Endothelial cell of umbilical vein (primary cell): ENCODE results near the gene HEYL. TPM values are rescaled to one million over a fixed set of nuclear protein-coding genes. Genes with fewer than 3 reads are reported as not detected.

Experiments
- BruUV-seq: library from RNA; stranded (reverse); fragments of 400-500 nt; replicated peaks from 2 replicates; lab custom pipeline; 2021; lab: Mats Ljungman, UMichigan
- CTCF ChIA-PET: fragments of 300-600, 350-600 bp; sonication (Branson Sonifier 250); formaldehyde crosslinking; loops from one replicate; lab custom pipeline; 2021; ENCODE audit warnings: antibody characterized with exemption, inconsistent platforms; lab: Charles Lee
- POLR2A ChIA-PET: fragments of 300-600, 350-600 bp; sonication (Branson Sonifier 250); formaldehyde crosslinking; loops from one replicate; lab custom pipeline; 2021; ENCODE audit warnings: antibody characterized with exemption, inconsistent platforms; lab: Charles Lee
- DNase-seq: peaks from one replicate; pipeline ENCODE4 v3.0.0-alpha.2; 2011; ENCODE audit warnings: low read depth, low spot score
- FAIRE-seq: peaks from 2 replicates; lab custom pipeline; 2011; peaks lifted over from hg19 to GRCh38; lab: Jason Lieb, UNC
- H2AFZ ChIP-seq: 2 replicates; pipeline ENCODE4 v1.6.0; 2012; ENCODE audit warnings: low read depth, low read length, control low read depth, inconsistent platforms
- H3K27ac ChIP-seq: 2 replicates; pipeline ENCODE4 v1.5.1; 2011; ENCODE audit warnings: low read depth, mild to moderate bottlenecking, control low read depth, low read length, moderate library complexity; ENCODE audit not compliant: insufficient read depth
- H3K27me3 ChIP-seq, 2 experiments: 2 replicates each; pipeline versions ENCODE4 v1.6.0 to v1.6.1; 2011; ENCODE audit warnings: low read length in 2 of 2, mixed read lengths in 1 of 2; ENCODE audit not compliant: control insufficient read depth in 2 of 2, insufficient read depth in 2 of 2
- H3K36me3 ChIP-seq, 2 experiments: 2 replicates in 1 of 2; 3 replicates in 1 of 2; pipeline ENCODE4 v1.5.1; 2011; ENCODE audit warnings: low read length in 2 of 2, mild to moderate bottlenecking in 1 of 2, moderate library complexity in 1 of 2; ENCODE audit not compliant: control insufficient read depth in 2 of 2, insufficient read depth in 2 of 2; ENCODE audit errors: extremely low read depth in 1 of 2
- H3K4me1 ChIP-seq: 3 replicates; pipeline ENCODE4 v1.5.1; 2011; ENCODE audit warnings: mild to moderate bottlenecking, low read length; ENCODE audit not compliant: control insufficient read depth, insufficient read depth; ENCODE audit errors: extremely low read depth
- H3K4me2 ChIP-seq: 2 replicates; pipeline ENCODE4 v1.6.1; 2011; ENCODE audit warnings: low read length, control low read depth, mixed read lengths; ENCODE audit not compliant: insufficient read depth
- H3K4me3 ChIP-seq, 3 experiments: fragments of 200-600 bp in 1 of 3; sonication (generic), shearing (Covaris generic) in 1 of 3; replicated peaks in 1 of 3; 2 replicates each; pipeline ENCODE4 v1.5.1; 2011 to 2016; ENCODE audit warnings: control low read depth in 3 of 3, low read length in 3 of 3, mild to moderate bottlenecking in 2 of 3, inconsistent platforms in 1 of 3, low read depth in 1 of 3, moderate library complexity in 1 of 3; ENCODE audit not compliant: insufficient read depth in 1 of 3
- H3K79me2 ChIP-seq: 2 replicates; pipeline ENCODE4 v1.6.0; 2012; ENCODE audit warnings: low read length, inconsistent platforms; ENCODE audit not compliant: control insufficient read depth, insufficient read depth
- H3K9ac ChIP-seq: replicated peaks from 2 replicates; pipeline ENCODE3; 2011; ENCODE audit warnings: low read length, control low read depth; ENCODE audit not compliant: insufficient read depth; ENCODE audit errors: extremely low read depth
- H3K9me1 ChIP-seq: replicated peaks from 3 replicates; pipeline ENCODE4 v1.6.0; 2011; ENCODE audit warnings: mild to moderate bottlenecking, low read length; ENCODE audit not compliant: control insufficient read depth, insufficient read depth; ENCODE audit errors: extremely low read depth
- H3K9me3 ChIP-seq: replicated peaks from 2 replicates; pipeline ENCODE4 v1.5.1; 2012; ENCODE audit warnings: low read length, inconsistent platforms; ENCODE audit not compliant: control insufficient read depth, insufficient read depth
- H4K20me1 ChIP-seq: replicated peaks from 2 replicates; pipeline ENCODE3; 2011; ENCODE audit warnings: mild to moderate bottlenecking, low read length; ENCODE audit not compliant: control insufficient read depth, insufficient read depth; ENCODE audit errors: extremely low read depth
- CTCF ChIP-seq, 2 donors: IDR thresholded peaks; 1 replicate in 1 of 2; 2 replicates in 1 of 2; pipeline ENCODE4 v1.5.1; 2011; ENCODE audit warnings: low read length in 2 of 2, mild to moderate bottlenecking in 2 of 2, moderate library complexity in 2 of 2, control low read depth in 1 of 2, inconsistent platforms in 1 of 2, low read depth in 1 of 2; ENCODE audit not compliant: insufficient read depth in 1 of 2; ENCODE audit errors: extremely low read depth in 1 of 2
- EZH2 ChIP-seq: IDR thresholded peaks from 2 replicates; pipeline ENCODE4 v1.6.1; 2012; ENCODE audit warnings: borderline replicate concordance, low read depth, mild to moderate bottlenecking, moderate library complexity, low read length, inconsistent platforms; ENCODE audit not compliant: severe bottlenecking
- FOS ChIP-seq: IDR thresholded peaks from 2 replicates; pipeline ENCODE4 v1.6.1; 2011; ENCODE audit warnings: mild to moderate bottlenecking, low read length, moderate library complexity, borderline replicate concordance; ENCODE audit not compliant: insufficient read depth
- GATA2 ChIP-seq: IDR thresholded peaks from 2 replicates; pipeline ENCODE4 v1.7.0; 2011; ENCODE audit warnings: low read depth, mild to moderate bottlenecking, moderate library complexity, mixed read lengths, low read length; ENCODE audit not compliant: insufficient read length, insufficient read depth
- JUN ChIP-seq: IDR thresholded peaks from 2 replicates; pipeline ENCODE4 v1.6.1; 2011; ENCODE audit warnings: borderline replicate concordance, low read depth; ENCODE audit not compliant: insufficient read length, insufficient read depth
- MYC ChIP-seq: IDR thresholded peaks from one replicate; pipeline ENCODE4 v1.6.1; 2011; ENCODE audit warnings: mild to moderate bottlenecking, low read depth, low read length
- POLR2AphosphoS5 ChIP-seq: IDR thresholded peaks from 2 replicates; pipeline ENCODE4 v1.6.1; 2012; ENCODE audit warnings: low read depth, mild to moderate bottlenecking, control low read depth, low read length, moderate library complexity; ENCODE audit not compliant: insufficient read depth
- dilution Hi-C: fragments of 300-500 bp; cut with MboI; formaldehyde crosslinking; loops from one replicate; pipeline ENCODE4 v1.15.0; 2019; ENCODE audit warnings: low sequenced_read_pairs; ENCODE audit not compliant: extremely low pct_ligation_motif_present
- intact Hi-C: fragments of 100-400 bp; cut with micrococcal nuclease; formaldehyde crosslinking; loops from one replicate; pipeline ENCODE4 v1.10.0; 2022
- polyA plus RNA-seq, 4 experiments: library from polyadenylated mRNA; depleted of rRNA in 3 of 4; stranded (reverse) in 3 of 4; unstranded in 1 of 4; fragments of >200 nt; gene quantifications; 2 replicates each; pipeline versions ENCODE4 v1.2.1 to v1.2.3, GENCODE V29; 2011 to 2012; ENCODE audit warnings: missing spikeins in 1 of 4
- total RNA-seq: library from RNA; stranded (reverse); gene quantifications from 2 replicates; pipeline ENCODE4 v1.2.3, GENCODE V29; 2021

The HEYL gene
- total and polyA plus RNA-seq, 2 donors (not counting 3 experiments of a cell fraction or from before 2014, with no cell fraction given), result not detected

DNA sequence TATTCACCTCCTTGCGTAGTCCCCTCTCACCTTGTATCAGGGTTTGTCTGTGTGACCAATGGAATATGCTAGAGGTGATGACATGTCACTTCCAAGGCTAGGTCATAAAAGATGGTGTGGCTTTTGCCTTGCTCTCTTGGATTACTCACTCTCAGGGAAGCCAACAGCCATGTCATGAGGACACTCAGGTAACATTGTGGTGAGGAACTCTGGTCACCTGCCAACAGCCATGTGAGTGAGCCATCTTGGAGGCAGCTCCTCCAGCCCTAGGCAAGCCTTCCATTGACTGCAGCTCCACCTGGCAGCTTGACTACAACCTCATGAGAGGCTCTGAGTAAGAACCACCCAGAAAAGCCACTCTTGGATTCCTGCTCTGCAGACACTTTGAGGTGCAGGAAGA, 11.0 kb upstream of the HEYL start:
- CTCF ChIA-PET, result interaction anchor here (5.2 kb wide), 1 partner anchor 43 kb away, joined by 64 read pairs; no protein-coding TSS in a partner anchor
- Histone ChIP-seq H3K4me3 (no peak overlapping the region), H3K9me1 (no peaks in the 10 kb centered on the region), H3K9ac (no peak overlapping the region), H3K9me3 (no peaks in the 10 kb centered on the region), H3K4me1 (no peaks in the 10 kb centered on the region), H3K36me3 (no peaks in the 10 kb centered on the region), H3K27me3 (peaks cover 14 to 19% of the 10 kb centered on the region in 2 experiments), H2AFZ (no peak overlapping the region), H3K4me2 (no peak overlapping the region), H4K20me1 (no peaks in the 10 kb centered on the region), H3K27ac (no peak overlapping the region), H3K79me2 (no peaks in the 10 kb centered on the region)
- POLR2A ChIA-PET, result no interaction called here
- BruUV-seq, result no TSS peak
- DNase-seq (no peak), FAIRE-seq (no peak)
- intact Hi-C loops (loop anchor here (5.0 kb wide), 1 partner anchor 72 kb away; no protein-coding TSS in a partner anchor), dilution Hi-C loops (no loop called here)
- TF ChIP-seq EZH2 (no peak), GATA2 (no peak), FOS (no peak), CTCF (IDR thresholded peaks at IDR 0.05; ENCODE audit: extremely low read depth in 1 of 2, insufficient read depth in 1 of 2, low read depth in 1 of 2, low read length in 2 of 2) (no peak), JUN (no peak), MYC (no peak), POLR2AphosphoS5 (no peak)
